GM18517 (cell line): Measurements from ENCODE around the gene OPN4.

Source experiments
- ATAC-seq: cut with Tn5 transposase; IDR thresholded peaks from one replicate; pipeline ENCODE4 v1.9.1; 2021; ENCODE audit warnings: mild to moderate bottlenecking, moderate library complexity; ENCODE audit not compliant: unreplicated experiment

Gene OPN4

GRCh38 chr10:86698207-86698940 is 44.0 kb downstream of the OPN4 start:
- no peak for ATAC-seq

- ATAC-seq, result no peak
Measured at GRCh38 chr10:86699125-86699524, 44.8 kb downstream of the OPN4 start.

- ATAC-seq, result no peak
Measured at GRCh38 chr10:86699541-86699940, 45.2 kb downstream of the OPN4 start.

GRCh38 chr10:86699991-86700840 is 45.9 kb downstream of the OPN4 start:
- no peak for ATAC-seq

- no peak for ATAC-seq
Measured at GRCh38 chr10:86700851-86701617, 46.7 kb downstream of the OPN4 start.

GRCh38 chr10:86703176-86703575 is 48.8 kb downstream of the OPN4 start:
- no peak for ATAC-seq

GRCh38 chr10:86705139-86705538 is 50.8 kb downstream of the OPN4 start:
- ATAC-seq, result no peak

GRCh38 chr10:86705905-86706304 is 51.6 kb downstream of the OPN4 start:
- no peak for ATAC-seq

GRCh38 chr10:86706401-86706841 is 52.1 kb downstream of the OPN4 start:
- ATAC-seq, result no peak

- no peak for ATAC-seq
Measured at GRCh38 chr10:86706977-86707376, 52.6 kb downstream of the OPN4 start.

GRCh38 chr10:86707505-86707904 is 53.2 kb downstream of the OPN4 start:
- no peak for ATAC-seq

- ATAC-seq, result no peak
Measured at GRCh38 chr10:86708068-86708782, 53.9 kb downstream of the OPN4 start.

GRCh38 chr10:86708783-86709380 is 54.5 kb downstream of the OPN4 start:
- no peak for ATAC-seq

- no peak for ATAC-seq
Measured at GRCh38 chr10:86709396-86710185, 55.2 kb downstream of the OPN4 start.

GRCh38 chr10:86710987-86711512 is 56.7 kb downstream of the OPN4 start:
- peak; percentile 72 for ATAC-seq

- peak; percentile 57 for ATAC-seq
Measured at GRCh38 chr10:86711513-86712316, 57.4 kb downstream of the OPN4 start.

GRCh38 chr10:86712317-86712707 is 58.0 kb downstream of the OPN4 start:
- ATAC-seq, result peak; percentile 34

GRCh38 chr10:86715156-86715795 is 60.9 kb downstream of the OPN4 start:
- no peak for ATAC-seq
